Midbrain (tissue), 1 donor: ENCODE results near the gene PFN2.
A peak's percentile ranks its signal among the peaks of the same experiment; 100 is the strongest.
"Not testable (repeated sequence)": the region's sequence is repeated elsewhere in the genome, so short reads cannot be mapped to it uniquely, and the experiment has no call there.

ENCODE experiments used
- DNase-seq: peaks from one replicate; lab custom pipeline; 2025; lab: John Stamatoyannopoulos, UW

Gene PFN2

GRCh38 chr3:149970716-149971402 is at the start of gene PFN2:
Gene PFN2, minus strand, starts transcription at chr3:149970895. Its CDS starts 39 bp downstream, at chr3:149970856.
- DNase-seq = peak; percentile 80

- DNase-seq = peak; percentile 47
Measured at GRCh38 chr3:150015901-150016300, 45.2 kb upstream of the PFN2 start.

- no peak for DNase-seq
Measured at GRCh38 chr3:150014782-150015181, 44.1 kb upstream of the PFN2 start.

- no peak for DNase-seq
Measured at GRCh38 chr3:150013801-150014200, 43.1 kb upstream of the PFN2 start.

- DNase-seq = no peak
Measured at GRCh38 chr3:150006794-150007193, 36.1 kb upstream of the PFN2 start.

- DNase-seq = no peak
Measured at GRCh38 chr3:150005243-150006112, 34.8 kb upstream of the PFN2 start.

GRCh38 chr3:150000641-150001040 is 29.9 kb upstream of the PFN2 start:
- DNase-seq = no peak

GRCh38 chr3:149999421-149999820 is 28.7 kb upstream of the PFN2 start:
- DNase-seq = no peak

GRCh38 chr3:149998946-149999345 is 28.3 kb upstream of the PFN2 start:
- no peak for DNase-seq

GRCh38 chr3:149992416-149993058 is 21.8 kb upstream of the PFN2 start:
- no peak for DNase-seq

GRCh38 chr3:149990423-149990948 is 19.8 kb upstream of the PFN2 start:
- no peak for DNase-seq

GRCh38 chr3:149989307-149989706 is 18.6 kb upstream of the PFN2 start:
- DNase-seq = no peak

- DNase-seq = no peak
Measured at GRCh38 chr3:149983628-149984027, 12.9 kb upstream of the PFN2 start.

- not testable (repeated sequence) for DNase-seq
Measured at GRCh38 chr3:149983053-149983452, 12.4 kb upstream of the PFN2 start.

- not testable (repeated sequence) for DNase-seq
Measured at GRCh38 chr3:149981979-149982378, 11.3 kb upstream of the PFN2 start.

GRCh38 chr3:149977386-149977785 is 6.7 kb upstream of the PFN2 start:
- no peak for DNase-seq

- DNase-seq = no peak
Measured at GRCh38 chr3:149975919-149976318, 5.2 kb upstream of the PFN2 start.

GRCh38 chr3:149971403-149972075 is 844 bp upstream of the PFN2 start:
- DNase-seq = peak; percentile 70

GRCh38 chr3:149969940-149970715 is 567 bp downstream of the PFN2 start:
- peak; percentile 86 for DNase-seq

GRCh38 chr3:149969110-149969939 is 1.4 kb downstream of the PFN2 start:
- DNase-seq = peak; percentile 65
